Neuronal stem cell (in vitro differentiated cells): ENCODE measurements around the gene RFT1.

Experiments
- DNase-seq: peaks from one replicate; pipeline ENCODE4 v3.0.0-alpha.2; 2013; ENCODE audit warnings: low spot score
- H2AFZ ChIP-seq: one replicate; pipeline ENCODE4 v1.6.1; 2013; ENCODE audit warnings: mild to moderate bottlenecking, low read length, inconsistent platforms
- H2AK5ac ChIP-seq: 2 replicates; pipeline ENCODE4 v1.6.1; 2013; ENCODE audit warnings: low read depth, mild to moderate bottlenecking, inconsistent platforms, low read length, moderate library complexity, mixed read lengths
- H2BK120ac ChIP-seq: 2 replicates; pipeline ENCODE4 v1.6.1; 2013; ENCODE audit warnings: low read depth, mild to moderate bottlenecking, inconsistent platforms, low read length, moderate library complexity, mixed read lengths
- H2BK12ac ChIP-seq: one replicate; pipeline ENCODE4 v1.6.1; 2013; ENCODE audit warnings: low read length, inconsistent platforms
- H2BK15ac ChIP-seq: 2 replicates; pipeline ENCODE4 v1.6.1; 2013; ENCODE audit warnings: mild to moderate bottlenecking, low read length, inconsistent platforms, mixed read lengths
- H2BK5ac ChIP-seq: one replicate; pipeline ENCODE4 v1.6.1; 2013; ENCODE audit warnings: inconsistent platforms, mild to moderate bottlenecking, low read length, moderate library complexity
- H3K14ac ChIP-seq: one replicate; pipeline ENCODE4 v1.6.1; 2013; ENCODE audit warnings: low read length, inconsistent platforms
- H3K18ac ChIP-seq: 2 replicates; pipeline ENCODE4 v1.6.1; 2013; ENCODE audit warnings: low read length, inconsistent platforms
- H3K23ac ChIP-seq: 2 replicates; pipeline ENCODE4 v1.6.1; 2013; ENCODE audit warnings: low read depth, mild to moderate bottlenecking, mixed read lengths, low read length, inconsistent platforms; ENCODE audit not compliant: poor library complexity
- H3K27ac ChIP-seq: replicated peaks from 3 replicates; pipeline ENCODE4 v1.5.1; 2013; ENCODE audit warnings: low read length, inconsistent platforms
- H3K27me3 ChIP-seq, 3 experiments: 2 replicates each; pipeline ENCODE4 v1.6.1; 2013; ENCODE audit warnings: low read length in 3 of 3, mild to moderate bottlenecking in 2 of 3, inconsistent platforms in 1 of 3, low read depth in 1 of 3, mixed read lengths in 1 of 3, moderate library complexity in 1 of 3; ENCODE audit not compliant: control insufficient read depth in 3 of 3, insufficient read depth in 3 of 3
- H3K36me3 ChIP-seq, 2 donors: replicated peaks in 1 of 2; 2 replicates each; pipeline ENCODE4 v1.6.1; 2013; ENCODE audit warnings: low read length in 2 of 2; ENCODE audit not compliant: control insufficient read depth in 2 of 2, insufficient read depth in 2 of 2
- H3K4ac ChIP-seq: 2 replicates; pipeline ENCODE4 v1.6.1; 2013; ENCODE audit warnings: inconsistent platforms, mild to moderate bottlenecking, low read length, moderate library complexity
- H3K4me1 ChIP-seq, 2 donors: 1 replicate in 1 of 2; 2 replicates in 1 of 2; pipeline ENCODE4 v1.6.1; 2013; ENCODE audit warnings: low read length in 2 of 2, low read depth in 1 of 2; ENCODE audit not compliant: control insufficient read depth in 2 of 2, insufficient read depth in 1 of 2
- H3K4me2 ChIP-seq: one replicate; pipeline ENCODE4 v1.6.1; 2013; ENCODE audit warnings: mild to moderate bottlenecking, low read length, inconsistent platforms; ENCODE audit not compliant: insufficient read depth, poor library complexity, severe bottlenecking
- H3K4me3 ChIP-seq, 2 donors: 2 replicates each; pipeline ENCODE4 v1.5.1; 2013; ENCODE audit warnings: low read length in 2 of 2, mild to moderate bottlenecking in 2 of 2, inconsistent platforms in 1 of 2, moderate library complexity in 1 of 2
- H3K79me1 ChIP-seq: one replicate; pipeline ENCODE4 v1.6.1; 2013; ENCODE audit warnings: low read depth, mild to moderate bottlenecking, inconsistent platforms, low read length, moderate library complexity
- H3K9ac ChIP-seq: one replicate; pipeline ENCODE4 v1.6.1; 2013; ENCODE audit warnings: mild to moderate bottlenecking, low read depth, low read length, inconsistent platforms; ENCODE audit not compliant: poor library complexity
- H3K9me3 ChIP-seq, 2 donors: replicated peaks in 1 of 2; 2 replicates each; pipeline versions ENCODE3 to v1.6.1; 2013; ENCODE audit warnings: low read length in 2 of 2, mild to moderate bottlenecking in 2 of 2, inconsistent platforms in 1 of 2, low read depth in 1 of 2, mixed read lengths in 1 of 2, moderate library complexity in 1 of 2; ENCODE audit not compliant: control insufficient read depth in 2 of 2, insufficient read depth in 1 of 2
- H4K8ac ChIP-seq: one replicate; pipeline ENCODE4 v1.6.1; 2013; ENCODE audit warnings: low read depth, mild to moderate bottlenecking, inconsistent platforms, low read length, moderate library complexity
- H4K91ac ChIP-seq: one replicate; pipeline ENCODE4 v1.6.1; 2013; ENCODE audit warnings: low read length, low read depth, mild to moderate bottlenecking, inconsistent platforms; ENCODE audit not compliant: poor library complexity
- WGBS, 2 donors: extraction: QIAGEN DNeasy Blood & Tissue Kit; methylation state at CpG; one replicate each; pipeline ENCODE4 v1.1.7; 2013; ENCODE audit warnings: missing lambda C conversion rate in 2 of 2, mixed read lengths in 1 of 2; ENCODE audit not compliant: insufficient read length in 2 of 2, insufficient replicate concordance in 1 of 2; ENCODE audit errors: extremely low coverage in 2 of 2; 5-methylcytosine and 5-hydroxymethylcytosine counted together

Gene RFT1

GRCh38 chr3:53074761-53075742 lies 55.2 kb downstream of the RFT1 start:
- no peak overlapping the region for H2BK5ac ChIP-seq
- H3K18ac ChIP-seq = no peak overlapping the region
- no peak overlapping the region for H2BK12ac ChIP-seq
- no peak overlapping the region for H2AFZ ChIP-seq
- no peak overlapping the region for H3K14ac ChIP-seq
- H3K4ac ChIP-seq = no peak overlapping the region
- no peaks in the 10 kb centered on the region for H3K9me3 ChIP-seq
- H3K27me3 ChIP-seq = no peaks in the 10 kb centered on the region
- no peak for DNase-seq
- H2BK15ac ChIP-seq = no peak overlapping the region
- no peaks in the 10 kb centered on the region for H3K79me1 ChIP-seq
- WGBS, 2 donors = no CpG with 5 or more reads among the region's 9 CpGs
- H2AK5ac ChIP-seq = peak overlapping the region; percentile 13
- H3K4me2 ChIP-seq = no peak overlapping the region
- H2BK120ac ChIP-seq = no peak overlapping the region
- peak overlapping the region; percentile 3 for H3K23ac ChIP-seq
- H4K8ac ChIP-seq = no peak overlapping the region
- no peak overlapping the region for H3K27ac ChIP-seq
- no peak overlapping the region for H3K4me3 ChIP-seq
- H3K4me1 ChIP-seq = peaks cover 11 to 15% of the 10 kb centered on the region in 2 donors
- no peaks in the 10 kb centered on the region for H3K36me3 ChIP-seq
- no peak overlapping the region for H4K91ac ChIP-seq
- peak overlapping the region; percentile 63 for H3K9ac ChIP-seq

GRCh38 chr3:53074366-53074696 lies 55.9 kb downstream of the RFT1 start:
- no peak overlapping the region for H3K23ac ChIP-seq
- no peak overlapping the region for H2AFZ ChIP-seq
- peaks cover 11 to 15% of the 10 kb centered on the region in 2 donors for H3K4me1 ChIP-seq
- no peak overlapping the region for H3K4ac ChIP-seq
- H2BK5ac ChIP-seq = no peak overlapping the region
- H2BK15ac ChIP-seq = no peak overlapping the region
- H2BK12ac ChIP-seq = no peak overlapping the region
- H4K91ac ChIP-seq = peak overlapping the region; percentile 22
- H3K18ac ChIP-seq = no peak overlapping the region
- no peak overlapping the region for H3K27ac ChIP-seq
- no peaks in the 10 kb centered on the region for H3K36me3 ChIP-seq
- DNase-seq = no peak
- H3K79me1 ChIP-seq = no peaks in the 10 kb centered on the region
- no peak overlapping the region for H3K14ac ChIP-seq
- WGBS, 2 donors = no CpG with 5 or more reads among the region's 1 CpG
- no peak overlapping the region for H3K9ac ChIP-seq
- H4K8ac ChIP-seq = no peak overlapping the region
- no peak overlapping the region for H2BK120ac ChIP-seq
- no peaks in the 10 kb centered on the region for H3K27me3 ChIP-seq
- H3K4me3 ChIP-seq = no peak overlapping the region
- peak overlapping the region; percentile 90 for H2AK5ac ChIP-seq
- H3K9me3 ChIP-seq = no peaks in the 10 kb centered on the region
- no peak overlapping the region for H3K4me2 ChIP-seq

GRCh38 chr3:53073553-53074365 lies 56.5 kb downstream of the RFT1 start:
- peak overlapping the region; percentile 90 for H2AK5ac ChIP-seq
- no CpG with 5 or more reads among the region's 17 CpGs for WGBS, 2 donors
- peak overlapping the region; percentile 97 for H4K8ac ChIP-seq
- H3K14ac ChIP-seq = peak overlapping the region; percentile 5
- H3K36me3 ChIP-seq = no peaks in the 10 kb centered on the region
- peak overlapping the region; percentile 1 for H3K9ac ChIP-seq
- H3K27ac ChIP-seq = peak overlapping the region; percentile 1
- peak overlapping the region; percentile 22 for H4K91ac ChIP-seq
- peak overlapping the region; percentile 93 for H2AFZ ChIP-seq
- H3K4me3 ChIP-seq = no peak overlapping the region
- no peak overlapping the region for H2BK15ac ChIP-seq
- no peak overlapping the region for H3K4me2 ChIP-seq
- DNase-seq = no peak
- H3K4ac ChIP-seq = peak overlapping the region; percentile 78
- H3K18ac ChIP-seq = peak overlapping the region; percentile 92
- no peak overlapping the region for H3K23ac ChIP-seq
- H3K4me1 ChIP-seq = peaks cover 11 to 15% of the 10 kb centered on the region in 2 donors
- peak overlapping the region; percentile 14 for H2BK5ac ChIP-seq
- H3K9me3 ChIP-seq = no peaks in the 10 kb centered on the region
- H3K27me3 ChIP-seq = no peaks in the 10 kb centered on the region
- H3K79me1 ChIP-seq = no peaks in the 10 kb centered on the region
- H2BK12ac ChIP-seq = no peak overlapping the region
- H2BK120ac ChIP-seq = no peak overlapping the region
